Trophoblast cell (in vitro differentiated cells and primary cell): ENCODE data around the gene FOXP2.
"Not testable (repeated sequence)": the region's sequence is repeated elsewhere in the genome, so short reads cannot be mapped to it uniquely, and the experiment has no call there.

Source experiments
- DNase-seq, 2 donors: peaks; one replicate each; pipeline ENCODE4 v3.0.0-alpha.2; 2016
- H2AFZ ChIP-seq: 2 replicates; pipeline ENCODE4 v1.6.1; 2013; ENCODE audit warnings: low read length, moderate library complexity, mild to moderate bottlenecking; ENCODE audit not compliant: insufficient read depth, poor library complexity
- H2AK5ac ChIP-seq: 2 replicates; pipeline ENCODE4 v1.6.1; 2013; ENCODE audit warnings: mild to moderate bottlenecking, low read length
- H2BK120ac ChIP-seq: 2 replicates; pipeline ENCODE4 v1.6.1; 2013; ENCODE audit warnings: low read length, mild to moderate bottlenecking, moderate library complexity; ENCODE audit not compliant: insufficient read depth, poor library complexity
- H2BK12ac ChIP-seq: 2 replicates; pipeline ENCODE4 v1.6.1; 2013; ENCODE audit warnings: mild to moderate bottlenecking, low read length, moderate library complexity
- H2BK5ac ChIP-seq: 2 replicates; pipeline ENCODE4 v1.6.1; 2013; ENCODE audit warnings: low read length, low read depth, moderate library complexity, mild to moderate bottlenecking; ENCODE audit not compliant: poor library complexity
- H3K14ac ChIP-seq: 2 replicates; pipeline ENCODE4 v1.6.1; 2013; ENCODE audit warnings: mild to moderate bottlenecking, low read length
- H3K18ac ChIP-seq: 2 replicates; pipeline ENCODE4 v1.6.1; 2013; ENCODE audit warnings: mild to moderate bottlenecking, low read length
- H3K23ac ChIP-seq: 2 replicates; pipeline ENCODE4 v1.6.1; 2013; ENCODE audit warnings: low read length
- H3K27ac ChIP-seq: 2 replicates; pipeline ENCODE4 v1.5.1; 2013; ENCODE audit warnings: low read depth, mild to moderate bottlenecking, inconsistent platforms, low read length, moderate library complexity
- H3K27me3 ChIP-seq: 2 replicates; pipeline ENCODE4 v1.6.1; 2013; ENCODE audit warnings: inconsistent platforms, mild to moderate bottlenecking, low read length, moderate library complexity; ENCODE audit not compliant: insufficient read depth
- H3K36me3 ChIP-seq, 2 experiments: 1 replicate in 1 of 2; 2 replicates in 1 of 2; pipeline ENCODE4 v1.6.1; 2013; ENCODE audit warnings: low read length in 2 of 2, mild to moderate bottlenecking in 2 of 2, moderate library complexity in 1 of 2; ENCODE audit not compliant: insufficient read depth in 2 of 2, control insufficient read depth in 1 of 2
- H3K4ac ChIP-seq: 2 replicates; pipeline ENCODE4 v1.6.1; 2013; ENCODE audit warnings: low read depth, mild to moderate bottlenecking, low read length, moderate library complexity
- H3K4me1 ChIP-seq, 2 experiments: 1 replicate in 1 of 2; 2 replicates in 1 of 2; pipeline ENCODE4 v1.6.1; 2013; ENCODE audit warnings: low read length in 2 of 2, mild to moderate bottlenecking in 2 of 2, moderate library complexity in 1 of 2; ENCODE audit not compliant: insufficient read depth in 2 of 2, control insufficient read depth in 1 of 2
- H3K4me2 ChIP-seq: 2 replicates; pipeline ENCODE4 v1.6.1; 2013; ENCODE audit warnings: inconsistent platforms, mild to moderate bottlenecking, low read length, moderate library complexity
- H3K4me3 ChIP-seq: 2 replicates; pipeline ENCODE4 v1.5.1; 2013; ENCODE audit warnings: mild to moderate bottlenecking, low read depth, low read length, inconsistent platforms
- H3K79me1 ChIP-seq: one replicate; pipeline ENCODE4 v1.6.1; 2013; ENCODE audit warnings: low read length
- H3K79me2 ChIP-seq: 2 replicates; pipeline ENCODE4 v1.6.1; 2013; ENCODE audit warnings: low read length, mild to moderate bottlenecking; ENCODE audit not compliant: control insufficient read depth, insufficient read depth, poor library complexity
- H3K9ac ChIP-seq: 2 replicates; pipeline ENCODE4 v1.6.1; 2013; ENCODE audit warnings: mild to moderate bottlenecking, low read length
- H3K9me3 ChIP-seq: 2 replicates; pipeline ENCODE4 v1.6.1; 2013; ENCODE audit warnings: low read depth, mild to moderate bottlenecking, control low read depth, inconsistent platforms, low read length; ENCODE audit not compliant: insufficient read depth
- H4K12ac ChIP-seq: 2 replicates; pipeline ENCODE4 v1.6.1; 2013; ENCODE audit warnings: low read depth, mild to moderate bottlenecking, low read length, moderate library complexity
- H4K8ac ChIP-seq: 2 replicates; pipeline ENCODE4 v1.6.1; 2013; ENCODE audit warnings: low read depth, mild to moderate bottlenecking, low read length, moderate library complexity
- H4K91ac ChIP-seq: one replicate; pipeline ENCODE4 v1.6.1; 2013; ENCODE audit warnings: low read depth, mild to moderate bottlenecking, low read length, moderate library complexity
- WGBS: extraction: QIAGEN DNeasy Blood & Tissue Kit; methylation state at CpG from one replicate; pipeline ENCODE4 v1.1.7; 2013; ENCODE audit warnings: missing lambda C conversion rate; ENCODE audit not compliant: insufficient read length, insufficient coverage; ENCODE audit errors: extremely low coverage; 5-methylcytosine and 5-hydroxymethylcytosine counted together

FOXP2 gene

GRCh38 chr7:114484226-114484625, 69.6 kb downstream of the FOXP2 start:
- WGBS, result no CpG with 5 or more reads among the region's 2 CpGs
- H3K18ac ChIP-seq, result no peak overlapping the region
- no peak overlapping the region for H3K27ac ChIP-seq
- H3K79me1 ChIP-seq, result no peaks in the 10 kb centered on the region
- H4K8ac ChIP-seq, result no peak overlapping the region
- no peak overlapping the region for H2AFZ ChIP-seq
- no peaks in the 10 kb centered on the region for H3K36me3 ChIP-seq
- no peak overlapping the region for H3K9ac ChIP-seq
- H3K4me1 ChIP-seq, result no peaks in the 10 kb centered on the region
- H2AK5ac ChIP-seq, result no peak overlapping the region
- no peak for DNase-seq
- H3K4me2 ChIP-seq, result no peak overlapping the region
- H4K91ac ChIP-seq, result no peak overlapping the region
- no peak overlapping the region for H2BK120ac ChIP-seq
- no peak overlapping the region for H3K4me3 ChIP-seq
- H3K23ac ChIP-seq, result no peak overlapping the region
- no peak overlapping the region for H3K4ac ChIP-seq
- no peak overlapping the region for H2BK5ac ChIP-seq
- peaks cover 5% of the 10 kb centered on the region for H3K9me3 ChIP-seq
- no peak overlapping the region for H4K12ac ChIP-seq
- H2BK12ac ChIP-seq, result no peak overlapping the region
- H3K14ac ChIP-seq, result no peak overlapping the region
- no peaks in the 10 kb centered on the region for H3K79me2 ChIP-seq
- H3K27me3 ChIP-seq, result no peaks in the 10 kb centered on the region

- Histone ChIP-seq H2AFZ (no peak overlapping the region), H3K23ac (no peak overlapping the region), H2BK120ac (no peak overlapping the region), H3K27ac (no peak overlapping the region), H3K4me1 (no peaks in the 10 kb centered on the region), H3K4me3 (no peak overlapping the region), H4K12ac (no peak overlapping the region), H3K18ac (no peak overlapping the region), H3K9ac (no peak overlapping the region), H3K79me1 (no peaks in the 10 kb centered on the region), H3K27me3 (no peaks in the 10 kb centered on the region), H2BK12ac (no peak overlapping the region), H3K9me3 (peaks cover 5% of the 10 kb centered on the region), H4K91ac (no peak overlapping the region), H2AK5ac (no peak overlapping the region), H3K79me2 (no peaks in the 10 kb centered on the region), H3K4me2 (no peak overlapping the region), H4K8ac (no peak overlapping the region), H3K14ac (no peak overlapping the region), H3K4ac (no peak overlapping the region), H3K36me3 (no peaks in the 10 kb centered on the region), H2BK5ac (no peak overlapping the region)
- no peak for DNase-seq
- no CpG with 5 or more reads among the region's 1 CpG for WGBS
Observed at GRCh38 chr7:114487174-114487573, 72.6 kb downstream of the FOXP2 start.

GRCh38 chr7:114488696-114489095, 74.1 kb downstream of the FOXP2 start:
- no CpG with 5 or more reads among the region's 2 CpGs for WGBS
- no peak overlapping the region for H3K4me2 ChIP-seq
- H2AK5ac ChIP-seq, result no peak overlapping the region
- H3K4me3 ChIP-seq, result no peak overlapping the region
- no peak overlapping the region for H2BK120ac ChIP-seq
- H4K12ac ChIP-seq, result no peak overlapping the region
- H2BK12ac ChIP-seq, result no peak overlapping the region
- no peak overlapping the region for H3K18ac ChIP-seq
- H3K9me3 ChIP-seq, result peaks cover 5% of the 10 kb centered on the region
- H4K91ac ChIP-seq, result no peak overlapping the region
- H3K27ac ChIP-seq, result no peak overlapping the region
- no peaks in the 10 kb centered on the region for H3K36me3 ChIP-seq
- no peak overlapping the region for H4K8ac ChIP-seq
- DNase-seq, result no peak
- no peak overlapping the region for H3K23ac ChIP-seq
- no peak overlapping the region for H3K14ac ChIP-seq
- H3K4ac ChIP-seq, result no peak overlapping the region
- no peaks in the 10 kb centered on the region for H3K79me2 ChIP-seq
- no peaks in the 10 kb centered on the region for H3K27me3 ChIP-seq
- no peaks in the 10 kb centered on the region for H3K79me1 ChIP-seq
- H2AFZ ChIP-seq, result no peak overlapping the region
- no peaks in the 10 kb centered on the region for H3K4me1 ChIP-seq
- no peak overlapping the region for H3K9ac ChIP-seq
- no peak overlapping the region for H2BK5ac ChIP-seq

GRCh38 chr7:114497491-114497890, 82.9 kb downstream of the FOXP2 start:
- not testable (repeated sequence) for H2AK5ac ChIP-seq, DNase-seq

More at GRCh38 chr7:114497491-114497890, 82.9 kb downstream of the FOXP2 start:
- H3K79me1 ChIP-seq, H2BK5ac ChIP-seq, H4K91ac ChIP-seq, H3K4me1 ChIP-seq, H2AFZ ChIP-seq, H4K12ac ChIP-seq, H2BK12ac ChIP-seq, H3K9me3 ChIP-seq, H3K18ac ChIP-seq, H3K27ac ChIP-seq, H4K8ac ChIP-seq, H3K9ac ChIP-seq, H3K27me3 ChIP-seq, H3K4me2 ChIP-seq, H3K79me2 ChIP-seq, H3K23ac ChIP-seq, H2BK120ac ChIP-seq, H3K4ac ChIP-seq, H3K36me3 ChIP-seq, H3K14ac ChIP-seq, H3K4me3 ChIP-seq: not testable (repeated sequence)
- no CpG with 5 or more reads among the region's 1 CpG for WGBS
